SK-N-SH (cell line): Measurements from ENCODE around the gene SMYD3. TPM values are rescaled to one million over a fixed set of nuclear protein-coding genes. Genes with fewer than 3 reads are reported as not detected.

Source experiments
- CTCF ChIA-PET: fragments of 300-600, 350-600 bp; formaldehyde crosslinking; extraction: SDS; loops from one replicate; lab custom pipeline; 2021; lab: Yijun Ruan, JAX
- POLR2A ChIA-PET: fragments of 350-600 bp; sonication (Branson Sonifier 250); formaldehyde crosslinking; extraction: SDS; loops from one replicate; lab custom pipeline; 2020; ENCODE audit warnings: antibody characterized with exemption, inconsistent platforms; lab: Yijun Ruan, JAX
- DNase-seq: peaks from one replicate; pipeline ENCODE4 v3.0.0; 2012
- H2AFZ ChIP-seq: fragments of 200-600 bp; sonication (generic); 2 replicates; pipeline ENCODE4 v1.8.1; 2016; ENCODE audit warnings: antibody characterized with exemption, mild to moderate bottlenecking, low read depth
- H3F3A ChIP-seq: fragments of 200-600 bp; sonication (generic); replicated peaks from 2 replicates; pipeline ENCODE3; 2016; ENCODE audit warnings: antibody characterized with exemption, mild to moderate bottlenecking; ENCODE audit not compliant: insufficient read depth
- H3K27ac ChIP-seq, 2 experiments: fragments of 200-500 bp in 1 of 2; fragments of 200-600 bp in 1 of 2; sonication (Bioruptor generic) in 1 of 2; sonication (generic), shearing (Covaris generic) in 1 of 2; 2 replicates each; pipeline versions ENCODE4 v1.5.1 to v1.6.1; 2014 to 2016; ENCODE audit warnings: low read depth in 2 of 2, inconsistent platforms in 1 of 2, low read length in 1 of 2, mild to moderate bottlenecking in 1 of 2, mixed read lengths in 1 of 2
- H3K27me3 ChIP-seq: fragments of 200-600 bp; sonication (generic), shearing (Covaris generic); 2 replicates; pipeline ENCODE4 v1.6.1; 2016; ENCODE audit warnings: mixed run types; ENCODE audit not compliant: insufficient read depth
- H3K36me3 ChIP-seq, 2 experiments: fragments of 200-500 bp in 1 of 2; fragments of 200-600 bp in 1 of 2; sonication (Bioruptor generic) in 1 of 2; sonication (generic) in 1 of 2; replicated peaks in 1 of 2; 2 replicates each; pipeline versions ENCODE3 to v1.5.1; 2014 to 2016; ENCODE audit warnings: low read length in 1 of 2, mild to moderate bottlenecking in 1 of 2; ENCODE audit not compliant: insufficient read depth in 2 of 2, control insufficient read depth in 1 of 2
- H3K4me1 ChIP-seq, 2 experiments: fragments of 200-500 bp in 1 of 2; fragments of 200-600 bp in 1 of 2; sonication (Bioruptor generic) in 1 of 2; sonication (generic), shearing (Covaris generic) in 1 of 2; 2 replicates each; pipeline versions ENCODE4 v1.5.1 to v1.6.1; 2014 to 2016; ENCODE audit warnings: low read depth in 1 of 2, low read length in 1 of 2, mixed run types in 1 of 2; ENCODE audit not compliant: insufficient read depth in 2 of 2, control insufficient read depth in 1 of 2
- H3K4me2 ChIP-seq: fragments of 200-600 bp; sonication (generic), shearing (Covaris generic); 2 replicates; pipeline ENCODE4 v1.6.1; 2017; ENCODE audit warnings: mixed run types
- H3K4me3 ChIP-seq, 2 experiments: fragments of 200-500 bp in 1 of 2; fragments of 200-600 bp in 1 of 2; sonication (Bioruptor generic) in 1 of 2; sonication (generic), shearing (Covaris generic) in 1 of 2; 2 replicates each; pipeline versions ENCODE4 v1.5.1 to v1.8.1; 2014 to 2016; ENCODE audit warnings: low read depth in 2 of 2, inconsistent platforms in 1 of 2, low read length in 1 of 2, mild to moderate bottlenecking in 1 of 2, mixed read lengths in 1 of 2, moderate library complexity in 1 of 2
- H3K79me2 ChIP-seq: fragments of 200-600 bp; sonication (generic); 2 replicates; pipeline ENCODE4 v1.8.1; 2017; ENCODE audit warnings: mild to moderate bottlenecking; ENCODE audit not compliant: insufficient read depth
- H3K9ac ChIP-seq: fragments of 200-600 bp; sonication (generic); 2 replicates; pipeline ENCODE4 v1.6.1; 2017; ENCODE audit warnings: mixed run types
- H3K9me2 ChIP-seq: fragments of 200-600 bp; sonication (generic); 2 replicates; pipeline ENCODE4 v1.6.1; 2017; ENCODE audit warnings: mixed run types
- H3K9me3 ChIP-seq: fragments of 200-600 bp; sonication (generic); 2 replicates; pipeline ENCODE4 v1.6.1; 2017; ENCODE audit warnings: mixed run types, mild to moderate bottlenecking, moderate library complexity
- H4K20me1 ChIP-seq: fragments of 200-600 bp; sonication (generic); 2 replicates; pipeline ENCODE4 v1.6.1; 2017; ENCODE audit warnings: mild to moderate bottlenecking, mixed run types; ENCODE audit not compliant: insufficient read depth
- CHD2 ChIP-seq: fragments of 150-350 bp; IDR thresholded peaks from 2 replicates; pipeline ENCODE4 v1.6.1; 2018; ENCODE audit warnings: low read length; ENCODE audit not compliant: partially characterized antibody
- EP300 ChIP-seq, 2 experiments: IDR thresholded peaks; 2 replicates each; pipeline versions ENCODE4 v1.4.0 to v1.6.1; 2012; ENCODE audit warnings: borderline replicate concordance in 1 of 2, low read depth in 1 of 2, low read length in 1 of 2
- FOSL2 ChIP-seq: IDR thresholded peaks from 2 replicates; pipeline ENCODE4 v1.4.0; 2012; ENCODE audit warnings: low read depth, mild to moderate bottlenecking, moderate library complexity, borderline replicate concordance
- FOXJ3 ChIP-seq: sonication (generic); formaldehyde crosslinking; IDR thresholded peaks from 2 replicates; pipeline ENCODE4 v1.5.1; 2020; ENCODE audit warnings: mild to moderate bottlenecking, missing genetic modification reagents
- GATA2 ChIP-seq: sonication (generic); formaldehyde crosslinking; IDR thresholded peaks from 2 replicates; pipeline ENCODE4 v1.5.0; 2020; ENCODE audit warnings: mild to moderate bottlenecking, missing genetic modification reagents
- IRF3 ChIP-seq: fragments of 150-350 bp; IDR thresholded peaks from 2 replicates; pipeline ENCODE4 v1.6.1; 2016; ENCODE audit warnings: mild to moderate bottlenecking, low read depth, low read length
- JUND ChIP-seq: IDR thresholded peaks from 2 replicates; pipeline ENCODE4 v1.4.0; 2012
- MAX ChIP-seq: IDR thresholded peaks from 2 replicates; pipeline ENCODE4 v1.4.0; 2012; ENCODE audit warnings: low read depth
- NFIC ChIP-seq: IDR thresholded peaks from 2 replicates; pipeline ENCODE4 v1.4.0; 2012; ENCODE audit warnings: borderline replicate concordance
- RCOR1 ChIP-seq: fragments of 150-350 bp; IDR thresholded peaks from 2 replicates; pipeline ENCODE4 v1.6.1; 2017; ENCODE audit warnings: antibody characterized with exemption, low read length
- REST ChIP-seq: IDR thresholded peaks from 2 replicates; pipeline ENCODE4 v1.6.1; 2012; ENCODE audit warnings: mild to moderate bottlenecking, low read depth, low read length, moderate library complexity
- RXRA ChIP-seq: IDR thresholded peaks from 2 replicates; pipeline ENCODE4 v1.4.0; 2012; ENCODE audit warnings: low read depth, mild to moderate bottlenecking, borderline replicate concordance
- SIN3A ChIP-seq: IDR thresholded peaks from 2 replicates; pipeline ENCODE4 v1.6.1; 2012; ENCODE audit warnings: low read depth, mild to moderate bottlenecking, low read length, moderate library complexity, borderline replicate concordance
- TAF1 ChIP-seq: IDR thresholded peaks from 2 replicates; pipeline ENCODE4 v1.6.1; 2012; ENCODE audit warnings: low read depth, mild to moderate bottlenecking, low read length, moderate library complexity, borderline replicate concordance
- USF1 ChIP-seq: IDR thresholded peaks from 2 replicates; pipeline ENCODE4 v1.4.0; 2012; ENCODE audit warnings: low read depth, borderline replicate concordance
- USF2 ChIP-seq: fragments of 150-350 bp; IDR thresholded peaks from 2 replicates; pipeline ENCODE4 v1.6.1; 2017; ENCODE audit warnings: antibody characterized with exemption, low read length, low read depth, borderline replicate concordance
- YY1 ChIP-seq: IDR thresholded peaks from 2 replicates; pipeline ENCODE4 v1.4.0; 2012; ENCODE audit warnings: low read depth, mild to moderate bottlenecking
- WGBS: methylation state at CpG from one replicate; pipeline ENCODE4 v1.1.6; 2017; ENCODE audit warnings: low lambda C conversion rate; 5-methylcytosine and 5-hydroxymethylcytosine counted together
- polyA plus RNA-seq, 3 experiments: library from polyadenylated mRNA; depleted of rRNA; stranded (reverse); fragments of >200 nt; gene quantifications; 2 replicates each; pipeline ENCODE4 v1.2.3, GENCODE V29; 2012

SMYD3 gene
- polyA plus RNA-seq, 1 of the 3 experiments (the other 2 are of a cell fraction): 31.4 TPM

- TF ChIP-seq YY1: no peak
- TF ChIP-seq NFIC: no peak
- no peak for TF ChIP-seq RCOR1
- TF ChIP-seq SIN3A: no peak
- TF ChIP-seq RXRA: no peak
- TF ChIP-seq EP300 (IDR thresholded peaks at IDR 0.05; ENCODE audit: borderline replicate concordance in 1 of 2, low read depth in 1 of 2, low read length in 1 of 2): no peak
- no peak for TF ChIP-seq MAX
Observed at GRCh38 chr1:246479061-246479460, 28.0 kb downstream of the SMYD3 start (continued).

- Histone ChIP-seq H3K27me3 (no peaks in the 10 kb centered on the region), H3K79me2 (no peaks in the 10 kb centered on the region), H3K9me2 (no peaks in the 10 kb centered on the region), H3K4me2 (no peak overlapping the region), H3K4me3 (no peak overlapping the region), H3K4me1 (peaks cover 0 to 4% of the 10 kb centered on the region in 2 experiments; a peak in 1 of 4 replicates), H4K20me1 (no peaks in the 10 kb centered on the region), H3K36me3 (no peaks in the 10 kb centered on the region), H3K9me3 (no peaks in the 10 kb centered on the region), H3K27ac (no peak overlapping the region), H3F3A (no peaks in the 10 kb centered on the region), H2AFZ (no peak overlapping the region), H3K9ac (no peak overlapping the region)
- ChIA-PET POLR2A (no interaction called here), CTCF (interaction anchor here (1.1 to 1.6 kb wide), 2 partner anchors 13 to 14 kb away, joined by 3 to 7 read pairs; no protein-coding TSS in a partner anchor)
- no peak for TF ChIP-seq USF1
- no peak for TF ChIP-seq IRF3
- TF ChIP-seq SIN3A: no peak
- no peak for TF ChIP-seq USF2
- no peak for DNase-seq
- 98% methylated on average over 2 of the region's 2 CpGs for WGBS
Observed at GRCh38 chr1:246477634-246478033, 29.4 kb downstream of the SMYD3 start.

GRCh38 chr1:246476771-246477170 is 30.3 kb downstream of the SMYD3 start:
- H3K9ac ChIP-seq: no peak overlapping the region
- no peaks in the 10 kb centered on the region for H3K4me1 ChIP-seq
- no peak for TF ChIP-seq FOSL2
- TF ChIP-seq JUND: no peak
- no peak for TF ChIP-seq REST
- TF ChIP-seq TAF1: no peak
- TF ChIP-seq USF2: no peak
- no peak for TF ChIP-seq CHD2
- TF ChIP-seq RXRA: no peak
- TF ChIP-seq FOXJ3 (CRISPR knock-in tag): no peak
- TF ChIP-seq GATA2 (CRISPR knock-in tag): no peak
- no peaks in the 10 kb centered on the region for H3K9me2 ChIP-seq
- H3F3A ChIP-seq: no peaks in the 10 kb centered on the region
- H3K79me2 ChIP-seq: no peaks in the 10 kb centered on the region
- H3K27ac ChIP-seq: no peak overlapping the region
- no peak overlapping the region for H3K4me3 ChIP-seq
- ChIA-PET POLR2A (no interaction called here), CTCF (interaction anchor here (1.1 to 1.6 kb wide), 2 partner anchors 14 to 15 kb away, joined by 3 to 7 read pairs; no protein-coding TSS in a partner anchor)
- no peaks in the 10 kb centered on the region for H3K36me3 ChIP-seq
- no peak for DNase-seq
- WGBS: 68% methylated on average over 1 of the region's 1 CpG
- no peaks in the 10 kb centered on the region for H4K20me1 ChIP-seq
- no peaks in the 10 kb centered on the region for H3K27me3 ChIP-seq
- no peak overlapping the region for H3K4me2 ChIP-seq
- H3K9me3 ChIP-seq: no peaks in the 10 kb centered on the region
- no peak overlapping the region for H2AFZ ChIP-seq
